ENCODE data around the gene XPR1.

XPR1 gene

DNA sequence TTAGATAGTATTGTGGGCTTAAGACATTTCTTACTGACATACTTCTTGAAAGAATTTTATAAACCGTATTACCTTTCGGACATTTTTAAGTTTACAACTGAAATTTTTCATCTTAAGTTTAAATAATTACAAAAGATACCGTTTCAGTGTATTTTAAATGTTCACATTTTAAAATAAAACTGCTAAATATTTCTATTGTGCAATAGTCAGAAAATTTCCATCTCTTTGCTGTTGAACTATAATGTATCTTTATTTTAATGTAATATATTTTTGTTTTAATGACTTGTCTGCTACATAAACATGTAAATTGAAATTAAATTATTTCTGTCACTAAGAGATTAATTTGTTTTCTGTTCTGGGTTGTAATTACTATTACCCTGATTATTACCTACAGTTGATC lies 206.7 kb downstream of the XPR1 start:
- no peak overlapping the region for H3K27ac ChIP-seq (ENCODE audit: low read length)
- H3K36me3 ChIP-seq (ENCODE audit: control insufficient read depth in 2 of 2, insufficient read depth in 2 of 2, low read length in 2 of 2): peaks cover 0 to 11% of the 10 kb centered on the region in 2 donors
- H3K9ac ChIP-seq (ENCODE audit: low read length in 2 of 2): no peak overlapping the region
- no peaks in the 10 kb centered on the region for H3K9me3 ChIP-seq (ENCODE audit: control insufficient read depth in 2 of 2, low read length in 2 of 2)
- no peak overlapping the region for H3K4me3 ChIP-seq (ENCODE audit: low read length in 2 of 2)
- no peaks in the 10 kb centered on the region for H3K27me3 ChIP-seq (ENCODE audit: control insufficient read depth in 1 of 2, insufficient read depth in 2 of 2, low read length in 2 of 2)
- H3K4me1 ChIP-seq (ENCODE audit: control insufficient read depth, insufficient read depth, low read length): no peaks in the 10 kb centered on the region

DNA sequence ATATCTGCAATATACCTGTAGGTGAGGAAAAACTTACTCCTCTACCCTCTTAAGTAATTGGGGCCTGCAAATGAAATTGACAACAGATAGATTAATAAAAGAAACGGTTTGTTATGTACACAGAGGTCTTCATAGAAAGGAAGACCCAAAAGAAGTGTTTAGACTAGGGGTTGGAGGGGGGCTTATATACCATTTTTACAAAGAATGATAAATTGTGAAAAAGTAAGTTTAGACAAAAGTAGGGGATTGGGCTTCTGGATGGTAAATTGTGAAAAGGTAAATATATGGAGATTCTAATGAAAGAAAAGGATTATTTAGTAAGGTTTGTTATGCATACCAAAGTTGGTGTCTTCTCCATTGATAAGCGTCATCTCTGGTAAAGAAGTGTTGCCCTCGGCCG lies 207.7 kb downstream of the XPR1 start:
- Histone ChIP-seq H3K4me3 (ENCODE audit: low read length in 2 of 2) (no peak overlapping the region), H3K27me3 (ENCODE audit: control insufficient read depth in 1 of 2, insufficient read depth in 2 of 2, low read length in 2 of 2) (no peaks in the 10 kb centered on the region), H3K9me3 (ENCODE audit: control insufficient read depth in 2 of 2, low read length in 2 of 2) (no peaks in the 10 kb centered on the region), H3K36me3 (ENCODE audit: control insufficient read depth in 2 of 2, insufficient read depth in 2 of 2, low read length in 2 of 2) (peaks cover 0 to 11% of the 10 kb centered on the region in 2 donors), H3K27ac (ENCODE audit: low read length) (no peak overlapping the region), H3K9ac (ENCODE audit: low read length in 2 of 2) (no peak overlapping the region), H3K4me1 (ENCODE audit: control insufficient read depth, insufficient read depth, low read length) (no peaks in the 10 kb centered on the region)

DNA sequence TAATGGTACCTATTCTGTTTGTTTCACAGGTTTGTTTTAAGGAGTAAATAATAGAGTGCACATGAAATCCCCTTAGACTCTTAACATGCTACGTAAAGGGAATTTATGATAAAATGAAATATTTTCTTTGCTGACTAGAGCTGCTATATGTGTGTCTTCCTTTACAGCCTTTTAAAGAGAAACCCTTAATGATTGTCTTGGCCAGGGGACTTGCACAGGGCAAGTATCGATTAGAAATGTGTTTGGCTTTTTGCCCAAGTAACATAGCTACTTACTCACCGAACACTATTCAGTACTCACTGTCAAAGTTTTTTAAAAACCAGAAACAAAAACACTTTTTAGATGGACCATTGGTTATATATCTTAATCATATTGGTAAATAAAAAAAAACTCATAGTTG lies 209.6 kb downstream of the XPR1 start:
- no peaks in the 10 kb centered on the region for H3K27me3 ChIP-seq (ENCODE audit: control insufficient read depth in 1 of 2, insufficient read depth in 2 of 2, low read length in 2 of 2)
- no peak overlapping the region for H3K27ac ChIP-seq (ENCODE audit: low read length)
- H3K36me3 ChIP-seq (ENCODE audit: control insufficient read depth in 2 of 2, insufficient read depth in 2 of 2, low read length in 2 of 2): peaks cover 0 to 2% of the 10 kb centered on the region in 2 donors
- no peaks in the 10 kb centered on the region for H3K9me3 ChIP-seq (ENCODE audit: control insufficient read depth in 2 of 2, low read length in 2 of 2)
- no peaks in the 10 kb centered on the region for H3K4me1 ChIP-seq (ENCODE audit: control insufficient read depth, insufficient read depth, low read length)
- H3K9ac ChIP-seq (ENCODE audit: low read length in 2 of 2): no peak overlapping the region
- no peak overlapping the region for H3K4me3 ChIP-seq (ENCODE audit: low read length in 2 of 2)

DNA sequence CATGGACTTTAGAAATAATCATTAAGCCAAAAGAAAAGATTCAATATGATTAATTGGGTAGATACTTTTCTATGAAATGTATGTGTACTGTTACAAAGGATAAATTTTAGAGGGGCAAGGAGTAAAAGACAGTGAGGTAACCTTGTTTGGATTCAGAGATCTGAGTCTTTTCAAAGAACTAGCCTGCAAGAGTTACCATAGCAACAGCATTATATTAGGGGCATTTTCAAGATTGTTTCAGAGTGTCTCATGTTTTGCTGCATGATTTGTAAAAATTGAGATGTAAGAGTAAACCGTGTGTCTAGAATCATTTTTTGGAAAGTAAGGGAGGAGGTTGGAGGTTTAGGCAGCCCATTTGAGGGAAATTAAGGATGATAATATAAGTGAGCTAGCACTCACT lies 210.2 kb downstream of the XPR1 start:
- Histone ChIP-seq H3K27me3 (ENCODE audit: control insufficient read depth in 1 of 2, insufficient read depth in 2 of 2, low read length in 2 of 2) (no peaks in the 10 kb centered on the region), H3K9me3 (ENCODE audit: control insufficient read depth in 2 of 2, low read length in 2 of 2) (no peaks in the 10 kb centered on the region), H3K4me3 (ENCODE audit: low read length in 2 of 2) (no peak overlapping the region), H3K36me3 (ENCODE audit: control insufficient read depth in 2 of 2, insufficient read depth in 2 of 2, low read length in 2 of 2) (no peaks in the 10 kb centered on the region), H3K27ac (ENCODE audit: low read length) (no peak overlapping the region), H3K4me1 (ENCODE audit: control insufficient read depth, insufficient read depth, low read length) (no peaks in the 10 kb centered on the region), H3K9ac (ENCODE audit: low read length in 2 of 2) (no peak overlapping the region)

DNA sequence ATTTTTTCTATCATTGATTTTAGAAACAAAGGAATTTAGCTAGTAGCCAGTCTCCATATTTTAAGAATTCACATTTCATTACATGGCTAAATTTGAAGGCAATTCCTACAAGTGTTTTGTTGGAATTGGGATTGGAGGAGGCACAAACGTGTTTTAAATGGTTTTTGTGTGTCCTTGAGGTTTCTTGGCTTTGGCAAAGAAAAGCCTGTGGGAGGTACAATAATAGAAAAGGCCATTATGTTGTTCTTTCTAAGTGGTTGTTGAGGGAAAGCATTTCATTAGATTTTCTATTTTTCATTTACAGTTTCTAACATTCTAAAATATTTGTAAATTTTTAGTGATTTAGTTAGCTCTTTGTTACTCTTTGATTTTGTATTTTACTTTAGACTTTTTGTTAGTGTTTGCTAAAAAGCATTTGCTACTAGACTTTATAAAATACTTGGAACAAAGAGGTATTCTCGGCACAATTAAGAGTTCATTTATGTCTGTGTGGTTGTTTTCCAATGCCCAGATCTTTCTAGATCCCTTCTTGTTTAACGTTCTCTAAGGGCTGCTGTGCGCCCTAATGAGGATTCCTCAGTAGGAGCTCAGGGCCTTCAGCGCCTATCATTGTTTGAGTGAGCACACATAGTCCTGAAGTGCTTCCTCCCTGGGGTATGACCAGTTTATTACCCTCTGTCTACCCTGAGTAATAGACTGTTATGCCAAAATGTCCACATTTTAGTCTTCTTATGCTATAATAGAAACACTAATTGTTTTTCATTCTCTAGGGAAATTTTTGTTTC lies 210.9 kb downstream of the XPR1 start:
- Histone ChIP-seq H3K4me1 (ENCODE audit: control insufficient read depth, insufficient read depth, low read length) (no peaks in the 10 kb centered on the region), H3K9me3 (ENCODE audit: control insufficient read depth in 2 of 2, low read length in 2 of 2) (no peaks in the 10 kb centered on the region), H3K4me3 (ENCODE audit: low read length in 2 of 2) (no peak overlapping the region), H3K27ac (ENCODE audit: low read length) (no peak overlapping the region), H3K36me3 (ENCODE audit: control insufficient read depth in 2 of 2, insufficient read depth in 2 of 2, low read length in 2 of 2) (no peaks in the 10 kb centered on the region), H3K27me3 (ENCODE audit: control insufficient read depth in 1 of 2, insufficient read depth in 2 of 2, low read length in 2 of 2) (no peaks in the 10 kb centered on the region), H3K9ac (ENCODE audit: low read length in 2 of 2) (no peak overlapping the region)

DNA sequence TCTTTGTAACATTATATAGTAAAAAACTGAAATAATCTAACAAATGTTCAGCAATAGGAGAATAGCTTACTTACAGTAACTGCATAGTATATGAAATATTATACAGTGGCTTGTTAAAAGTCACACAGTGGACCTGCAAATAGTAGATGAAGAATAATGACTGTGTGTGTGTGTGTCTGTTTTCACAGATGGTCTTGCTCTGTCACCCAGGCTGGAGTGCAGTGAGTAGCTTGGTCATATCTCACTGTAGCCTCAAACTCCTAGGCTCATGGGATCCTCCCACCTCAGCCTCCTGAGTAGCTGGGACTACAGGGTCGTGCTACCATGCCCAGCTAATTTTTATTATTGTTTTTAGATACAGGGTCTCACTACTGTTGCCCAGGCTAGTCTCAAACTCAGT lies 213.5 kb downstream of the XPR1 start:
- no peaks in the 10 kb centered on the region for H3K27me3 ChIP-seq (ENCODE audit: control insufficient read depth in 1 of 2, insufficient read depth in 2 of 2, low read length in 2 of 2)
- H3K27ac ChIP-seq (ENCODE audit: low read length): no peak overlapping the region
- no peaks in the 10 kb centered on the region for H3K4me1 ChIP-seq (ENCODE audit: control insufficient read depth, insufficient read depth, low read length)
- H3K9ac ChIP-seq (ENCODE audit: low read length in 2 of 2): no peak overlapping the region
- no peaks in the 10 kb centered on the region for H3K36me3 ChIP-seq (ENCODE audit: control insufficient read depth in 2 of 2, insufficient read depth in 2 of 2, low read length in 2 of 2)
- H3K9me3 ChIP-seq (ENCODE audit: control insufficient read depth in 2 of 2, low read length in 2 of 2): no peaks in the 10 kb centered on the region
- H3K4me3 ChIP-seq (ENCODE audit: low read length in 2 of 2): no peak overlapping the region

DNA sequence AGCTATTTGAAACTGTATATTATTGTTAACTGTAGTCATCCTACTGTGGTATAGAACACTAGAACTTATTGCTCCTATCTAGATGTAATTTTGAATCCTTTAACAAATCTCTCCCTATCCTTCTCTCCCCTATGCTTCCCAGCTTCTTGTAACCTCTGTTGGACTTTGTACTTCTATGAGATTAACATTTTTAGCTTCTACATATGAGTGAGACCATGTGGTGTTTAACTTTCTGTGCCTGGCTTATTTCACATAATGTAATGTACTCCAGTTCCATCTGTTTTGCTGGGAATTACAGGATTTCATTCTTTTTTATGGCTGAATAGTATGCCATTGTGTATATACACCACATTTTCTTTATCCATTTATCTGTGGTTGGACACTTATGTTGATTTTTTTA lies 216.4 kb downstream of the XPR1 start:
- Histone ChIP-seq H3K4me1 (ENCODE audit: control insufficient read depth, insufficient read depth, low read length) (no peaks in the 10 kb centered on the region), H3K27me3 (ENCODE audit: control insufficient read depth in 1 of 2, insufficient read depth in 2 of 2, low read length in 2 of 2) (no peaks in the 10 kb centered on the region), H3K36me3 (ENCODE audit: control insufficient read depth in 2 of 2, insufficient read depth in 2 of 2, low read length in 2 of 2) (no peaks in the 10 kb centered on the region), H3K27ac (ENCODE audit: low read length) (no peak overlapping the region), H3K9ac (ENCODE audit: low read length in 2 of 2) (no peak overlapping the region), H3K4me3 (ENCODE audit: low read length in 2 of 2) (no peak overlapping the region), H3K9me3 (ENCODE audit: control insufficient read depth in 2 of 2, low read length in 2 of 2) (no peaks in the 10 kb centered on the region)

DNA sequence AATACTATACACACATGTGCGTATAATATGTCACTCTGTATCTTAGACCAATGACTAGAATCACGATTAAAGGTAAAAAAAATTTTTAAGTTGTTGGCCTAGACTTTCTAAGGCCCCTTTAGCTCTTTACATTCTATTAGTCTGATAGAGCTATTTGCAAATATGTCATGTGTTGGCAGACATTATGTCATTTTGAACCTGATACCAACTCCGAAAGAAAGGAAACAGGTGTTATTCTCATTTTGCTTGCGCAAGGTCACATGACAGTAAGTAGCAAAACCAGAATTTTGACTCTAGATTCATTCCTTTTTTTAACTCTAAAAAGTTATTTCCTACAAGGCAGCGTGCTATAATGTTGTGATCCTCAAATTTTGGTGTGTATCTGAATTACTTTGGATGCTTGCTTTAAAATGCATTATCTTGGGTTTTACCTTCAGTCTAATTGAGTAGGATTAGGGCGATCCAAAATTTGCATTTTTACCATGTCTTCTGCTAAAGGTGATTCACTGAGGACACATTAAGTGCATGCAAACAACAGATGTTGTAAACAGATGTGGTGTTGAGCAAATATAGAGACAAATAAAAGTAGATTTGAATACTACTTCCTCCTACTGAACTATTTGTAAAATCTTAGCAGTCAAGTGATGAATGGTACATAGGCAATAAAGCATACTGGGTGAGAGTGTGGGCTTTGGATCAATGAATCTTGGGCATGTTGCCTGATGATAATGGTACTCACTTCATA lies 217.4 kb downstream of the XPR1 start:
- no peaks in the 10 kb centered on the region for H3K27me3 ChIP-seq (ENCODE audit: control insufficient read depth in 1 of 2, insufficient read depth in 2 of 2, low read length in 2 of 2)
- H3K9ac ChIP-seq (ENCODE audit: low read length in 2 of 2): no peak overlapping the region
- no peaks in the 10 kb centered on the region for H3K4me1 ChIP-seq (ENCODE audit: control insufficient read depth, insufficient read depth, low read length)
- H3K9me3 ChIP-seq (ENCODE audit: control insufficient read depth in 2 of 2, low read length in 2 of 2): no peaks in the 10 kb centered on the region
- H3K4me3 ChIP-seq (ENCODE audit: low read length in 2 of 2): no peak overlapping the region
- H3K27ac ChIP-seq (ENCODE audit: low read length): no peak overlapping the region
- H3K36me3 ChIP-seq (ENCODE audit: control insufficient read depth in 2 of 2, insufficient read depth in 2 of 2, low read length in 2 of 2): no peaks in the 10 kb centered on the region

DNA sequence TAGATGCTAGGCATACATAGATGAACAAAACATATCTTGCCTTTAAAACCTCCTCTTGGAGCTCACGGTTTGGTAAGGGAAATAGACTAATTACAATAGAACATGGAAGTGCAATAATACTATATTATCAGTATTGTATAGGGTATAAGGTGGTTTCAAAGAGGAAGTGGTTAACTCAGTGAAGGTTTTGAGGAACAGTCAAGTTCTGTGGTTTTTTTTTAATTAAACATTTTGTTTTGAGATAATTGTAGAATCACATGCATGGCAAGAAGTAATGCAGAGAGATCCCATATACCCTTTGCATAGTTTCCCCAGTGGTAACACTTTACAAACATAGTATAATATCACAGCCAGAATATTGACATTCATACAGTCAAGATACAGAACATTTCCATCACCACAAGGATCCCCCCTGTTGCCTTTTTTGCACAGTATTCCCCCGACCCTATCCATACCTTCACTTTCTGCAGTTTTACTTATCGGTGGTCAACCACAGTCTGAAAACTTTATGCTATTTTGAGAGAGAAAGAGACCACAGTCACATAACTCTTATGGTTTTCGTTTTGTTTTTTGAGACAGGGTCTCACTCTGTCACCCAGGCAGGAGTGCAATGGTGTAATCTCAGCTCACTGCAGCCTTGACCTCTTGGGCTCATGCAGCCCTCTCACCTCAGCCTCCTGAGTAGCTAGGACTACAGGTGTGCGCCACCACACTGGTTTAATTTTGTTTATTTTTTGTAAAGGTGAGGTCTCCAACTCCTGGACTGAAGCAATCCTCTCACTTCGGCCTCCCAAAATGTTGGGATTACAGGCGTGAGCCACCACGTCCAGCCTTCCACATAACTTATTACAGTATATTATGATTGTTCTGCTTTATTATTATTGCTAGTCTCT lies 220.4 kb downstream of the XPR1 start:
- no peak overlapping the region for H3K27ac ChIP-seq (ENCODE audit: low read length)
- H3K36me3 ChIP-seq (ENCODE audit: control insufficient read depth in 2 of 2, insufficient read depth in 2 of 2, low read length in 2 of 2): peaks cover 0 to under 1% of the 10 kb centered on the region in 2 donors
- H3K27me3 ChIP-seq (ENCODE audit: control insufficient read depth in 1 of 2, insufficient read depth in 2 of 2, low read length in 2 of 2): no peaks in the 10 kb centered on the region
- no peak overlapping the region for H3K9ac ChIP-seq (ENCODE audit: low read length in 2 of 2)
- H3K4me3 ChIP-seq (ENCODE audit: low read length in 2 of 2): no peak overlapping the region
- H3K9me3 ChIP-seq (ENCODE audit: control insufficient read depth in 2 of 2, low read length in 2 of 2): no peaks in the 10 kb centered on the region
- H3K4me1 ChIP-seq (ENCODE audit: control insufficient read depth, insufficient read depth, low read length): no peaks in the 10 kb centered on the region

DNA sequence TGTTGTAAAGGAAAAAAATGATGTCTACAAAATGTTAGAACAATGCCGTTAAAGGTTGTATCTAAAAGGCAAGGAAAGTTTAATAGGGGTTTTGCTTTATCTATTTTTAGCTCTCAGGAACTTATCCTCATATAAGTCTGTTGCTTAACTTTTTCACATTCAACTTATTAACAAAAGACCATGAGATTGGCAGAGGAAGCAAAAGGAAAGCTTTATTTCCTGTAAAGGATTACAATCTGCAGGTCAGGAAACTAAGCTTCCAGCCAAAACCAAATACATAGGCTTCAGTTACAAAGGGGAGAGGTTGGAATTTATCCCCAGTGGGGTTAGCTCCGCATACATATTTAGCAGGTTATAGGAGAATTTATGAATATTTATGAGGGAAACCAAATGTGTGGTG lies 222.2 kb downstream of the XPR1 start:
- Histone ChIP-seq H3K27ac (ENCODE audit: low read length) (no peak overlapping the region), H3K36me3 (ENCODE audit: control insufficient read depth in 2 of 2, insufficient read depth in 2 of 2, low read length in 2 of 2) (peaks cover 0 to 3% of the 10 kb centered on the region in 2 donors), H3K4me3 (ENCODE audit: low read length in 2 of 2) (no peak overlapping the region), H3K4me1 (ENCODE audit: control insufficient read depth, insufficient read depth, low read length) (no peaks in the 10 kb centered on the region), H3K27me3 (ENCODE audit: control insufficient read depth in 1 of 2, insufficient read depth in 2 of 2, low read length in 2 of 2) (no peaks in the 10 kb centered on the region), H3K9ac (ENCODE audit: low read length in 2 of 2) (no peak overlapping the region), H3K9me3 (ENCODE audit: control insufficient read depth in 2 of 2, low read length in 2 of 2) (no peaks in the 10 kb centered on the region)
